Bronchial epithelial cell (primary cell): ENCODE data around the gene PLA2G7. TPM values are rescaled to one million over a fixed set of nuclear protein-coding genes. Genes with fewer than 3 reads are reported as not detected.

Experiments
- DNase-seq: peaks from one replicate; pipeline ENCODE4 v3.0.0-alpha.2; 2010; ENCODE audit warnings: low read depth
- FAIRE-seq: peaks from 2 replicates; lab custom pipeline; 2011; peaks lifted over from hg19 to GRCh38; lab: Jason Lieb, UNC
- H3K27me3 ChIP-seq: 2 replicates; pipeline ENCODE4 v1.5.1; 2011; ENCODE audit warnings: low read length; ENCODE audit not compliant: control insufficient read depth, insufficient read depth
- H3K36me3 ChIP-seq: 2 replicates; pipeline ENCODE4 v1.5.1; 2011; ENCODE audit warnings: low read length; ENCODE audit not compliant: control insufficient read depth, insufficient read depth
- H3K4me3 ChIP-seq: 2 replicates; pipeline ENCODE4 v1.5.1; 2011; ENCODE audit warnings: mild to moderate bottlenecking, low read depth, low read length, control low read depth
- total RNA-seq: library from RNA; depleted of rRNA; stranded (reverse); fragments of >200 nt; gene quantifications from 2 replicates; pipeline ENCODE4 v1.2.1, GENCODE V29; 2014
- TF ChIP-seq, protein P1 (sequence below): IDR thresholded peaks from 2 replicates; pipeline ENCODE4 v1.5.1; 2011; ENCODE audit warnings: mild to moderate bottlenecking, moderate library complexity, low read length, control low read depth, inconsistent platforms; ENCODE audit not compliant: insufficient read depth, severe bottlenecking

The PLA2G7 gene
- total RNA-seq, 1 donor from 2014 or later = not detected

- DNase-seq (no peak), FAIRE-seq (no peak)
- no peaks in the 10 kb centered on the region for H3K27me3 ChIP-seq
- no peak overlapping the region for H3K4me3 ChIP-seq
- no peaks in the 10 kb centered on the region for H3K36me3 ChIP-seq
- TF ChIP-seq, protein P1, sequence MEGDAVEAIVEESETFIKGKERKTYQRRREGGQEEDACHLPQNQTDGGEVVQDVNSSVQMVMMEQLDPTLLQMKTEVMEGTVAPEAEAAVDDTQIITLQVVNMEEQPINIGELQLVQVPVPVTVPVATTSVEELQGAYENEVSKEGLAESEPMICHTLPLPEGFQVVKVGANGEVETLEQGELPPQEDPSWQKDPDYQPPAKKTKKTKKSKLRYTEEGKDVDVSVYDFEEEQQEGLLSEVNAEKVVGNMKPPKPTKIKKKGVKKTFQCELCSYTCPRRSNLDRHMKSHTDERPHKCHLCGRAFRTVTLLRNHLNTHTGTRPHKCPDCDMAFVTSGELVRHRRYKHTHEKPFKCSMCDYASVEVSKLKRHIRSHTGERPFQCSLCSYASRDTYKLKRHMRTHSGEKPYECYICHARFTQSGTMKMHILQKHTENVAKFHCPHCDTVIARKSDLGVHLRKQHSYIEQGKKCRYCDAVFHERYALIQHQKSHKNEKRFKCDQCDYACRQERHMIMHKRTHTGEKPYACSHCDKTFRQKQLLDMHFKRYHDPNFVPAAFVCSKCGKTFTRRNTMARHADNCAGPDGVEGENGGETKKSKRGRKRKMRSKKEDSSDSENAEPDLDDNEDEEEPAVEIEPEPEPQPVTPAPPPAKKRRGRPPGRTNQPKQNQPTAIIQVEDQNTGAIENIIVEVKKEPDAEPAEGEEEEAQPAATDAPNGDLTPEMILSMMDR = no peak
These were observed 8.4 kb upstream of the PLA2G7 start for GRCh38 chr6:46743425-46744158.

- TF ChIP-seq, protein P1 = no peak
- Histone ChIP-seq H3K4me3 (no peak overlapping the region), H3K36me3 (no peaks in the 10 kb centered on the region), H3K27me3 (no peaks in the 10 kb centered on the region)
- DNase-seq (no peak), FAIRE-seq (no peak)
These were observed 6.7 kb upstream of the PLA2G7 start for GRCh38 chr6:46741910-46742309.

- H3K4me3 ChIP-seq = no peak overlapping the region
- no peak for DNase-seq
- no peak for FAIRE-seq
- no peaks in the 10 kb centered on the region for H3K27me3 ChIP-seq
- no peaks in the 10 kb centered on the region for H3K36me3 ChIP-seq
- TF ChIP-seq, protein P1 = no peak
These were observed 6.3 kb upstream of the PLA2G7 start for GRCh38 chr6:46741482-46741881.

DNA sequence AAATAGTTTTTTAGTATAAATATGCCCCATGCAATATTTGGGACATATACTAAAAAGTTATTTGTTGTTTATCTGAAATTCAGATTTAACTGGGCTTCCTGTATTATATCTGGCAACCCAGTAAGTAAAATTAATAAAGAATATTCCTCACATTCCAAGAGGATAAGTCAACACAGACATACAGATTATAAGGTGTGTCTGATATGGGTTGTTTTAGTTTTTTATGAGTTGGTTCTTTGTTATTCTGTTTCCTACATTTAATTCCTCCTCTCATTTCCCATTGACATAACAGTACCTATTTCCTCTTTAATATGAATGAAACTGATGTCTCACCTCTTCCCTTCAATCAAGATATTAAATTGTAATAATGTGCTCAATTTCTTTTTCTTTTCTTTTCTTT is 1.7 kb upstream of the PLA2G7 start:
- Histone ChIP-seq H3K27me3 (no peaks in the 10 kb centered on the region), H3K36me3 (no peaks in the 10 kb centered on the region), H3K4me3 (no peak overlapping the region)
- FAIRE-seq (no peak), DNase-seq (peak; percentile 35)
- TF ChIP-seq, protein P1 = no peak

GRCh38 chr6:46735720-46736031 is 501 bp upstream of the PLA2G7 start:
- no peak for FAIRE-seq
- no peaks in the 10 kb centered on the region for H3K27me3 ChIP-seq

More at GRCh38 chr6:46735720-46736031, 501 bp upstream of the PLA2G7 start:
- Histone ChIP-seq H3K4me3 (peak overlapping the region; percentile 31), H3K36me3 (no peaks in the 10 kb centered on the region)
- TF ChIP-seq, protein P1 = no peak
- no peak for DNase-seq
